GM10266 (cell line): Measurements from ENCODE around the gene AGPAT3.
"Not testable (repeated sequence)": the region's sequence is repeated elsewhere in the genome, so short reads cannot be mapped to it uniquely, and the experiment has no call there.

Experiments used
- DNase-seq: peaks from one replicate; pipeline ENCODE4 v3.0.0; 2012; ENCODE audit errors: extremely low spot score
- CTCF ChIP-seq: IDR thresholded peaks from 2 replicates; pipeline ENCODE4 v1.5.1; 2012; ENCODE audit warnings: mild to moderate bottlenecking, low read depth; ENCODE audit not compliant: control insufficient read depth, insufficient read depth; ENCODE audit errors: missing control alignments

The AGPAT3 gene

GRCh38 chr21:43894206-43894577 is 29.2 kb downstream of the AGPAT3 start:
- DNase-seq, result no peak
- TF ChIP-seq CTCF, result no peak

GRCh38 chr21:43895196-43895595 is 30.2 kb downstream of the AGPAT3 start:
- no peak for DNase-seq
- no peak for TF ChIP-seq CTCF

GRCh38 chr21:43896696-43897299 is 31.8 kb downstream of the AGPAT3 start:
- DNase-seq, result not testable (repeated sequence)

GRCh38 chr21:43899307-43900077 is 34.5 kb downstream of the AGPAT3 start:
- no peak for TF ChIP-seq CTCF
- no peak for DNase-seq

- TF ChIP-seq CTCF, result no peak
- no peak for DNase-seq
These were observed 35.0 kb downstream of the AGPAT3 start for GRCh38 chr21:43900078-43900385.

GRCh38 chr21:43900690-43901089 is 35.7 kb downstream of the AGPAT3 start:
- no peak for TF ChIP-seq CTCF
- no peak for DNase-seq

- TF ChIP-seq CTCF, result no peak
- DNase-seq, result no peak
These were observed 37.4 kb downstream of the AGPAT3 start for GRCh38 chr21:43902441-43902840.
